SK-MEL-5 (cell line): ENCODE data around the gene PSME3. TPM values are rescaled to one million over a fixed set of nuclear protein-coding genes. Genes with fewer than 3 reads are reported as not detected.
"Not testable (repeated sequence)": the region's sequence is repeated elsewhere in the genome, so short reads cannot be mapped to it uniquely, and the experiment has no call there.

ENCODE experiments used
- DNase-seq: peaks from one replicate; pipeline ENCODE4 v3.0.0-alpha.2; 2016; ENCODE audit warnings: low read depth, low spot score
- in situ Hi-C: cut with HindIII; loops from 2 replicates; pipeline ENCODE4 v1.10.0; 2016; ENCODE audit warnings: low sequenced_read_pairs, high pct_unique_total_duplicates, low pct_unique_long_range_greater_than_20kb
- total RNA-seq: library from RNA; depleted of rRNA; stranded (reverse); fragments of >200 nt; shearing (Covaris generic); gene quantifications from 2 replicates; pipeline ENCODE4 v1.2.3, GENCODE V29; 2014

Gene PSME3
- total RNA-seq, 1 experiment from 2014 or later: 139 TPM

DNA sequence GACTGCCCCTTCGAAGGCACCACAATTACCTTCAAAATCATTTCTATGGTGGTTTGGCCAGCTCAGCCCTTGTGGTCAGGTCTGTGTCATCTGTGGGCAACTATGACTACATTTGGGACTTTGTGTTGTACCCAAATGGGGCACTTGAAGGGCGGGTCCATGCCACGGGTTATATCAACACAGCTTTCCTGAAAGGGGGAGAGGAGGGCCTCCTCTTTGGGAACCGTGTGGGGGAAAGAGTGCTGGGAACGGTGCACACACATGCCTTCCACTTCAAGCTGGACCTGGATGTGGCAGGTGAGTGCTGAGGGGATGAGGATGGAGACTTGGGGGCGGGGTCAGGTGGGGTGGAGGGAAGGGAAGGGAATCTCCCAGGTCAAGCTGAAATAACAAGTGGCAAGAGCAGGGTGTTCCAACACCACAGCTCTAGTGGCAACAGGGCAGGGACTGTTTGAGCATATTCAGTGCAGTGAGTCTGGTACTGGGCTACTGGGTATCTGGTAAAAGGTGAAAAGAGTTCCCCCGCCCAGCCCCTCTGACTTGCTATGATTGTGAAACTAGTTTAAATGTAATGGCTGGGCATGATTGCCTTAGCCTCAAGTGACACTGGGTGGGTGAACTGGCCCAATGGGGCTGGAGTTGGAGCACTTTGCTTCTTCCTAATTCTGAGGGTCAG, 12.9 kb downstream of the PSME3 start:
- DNase-seq: no peak
- in situ Hi-C loops: no loop called here

DNA sequence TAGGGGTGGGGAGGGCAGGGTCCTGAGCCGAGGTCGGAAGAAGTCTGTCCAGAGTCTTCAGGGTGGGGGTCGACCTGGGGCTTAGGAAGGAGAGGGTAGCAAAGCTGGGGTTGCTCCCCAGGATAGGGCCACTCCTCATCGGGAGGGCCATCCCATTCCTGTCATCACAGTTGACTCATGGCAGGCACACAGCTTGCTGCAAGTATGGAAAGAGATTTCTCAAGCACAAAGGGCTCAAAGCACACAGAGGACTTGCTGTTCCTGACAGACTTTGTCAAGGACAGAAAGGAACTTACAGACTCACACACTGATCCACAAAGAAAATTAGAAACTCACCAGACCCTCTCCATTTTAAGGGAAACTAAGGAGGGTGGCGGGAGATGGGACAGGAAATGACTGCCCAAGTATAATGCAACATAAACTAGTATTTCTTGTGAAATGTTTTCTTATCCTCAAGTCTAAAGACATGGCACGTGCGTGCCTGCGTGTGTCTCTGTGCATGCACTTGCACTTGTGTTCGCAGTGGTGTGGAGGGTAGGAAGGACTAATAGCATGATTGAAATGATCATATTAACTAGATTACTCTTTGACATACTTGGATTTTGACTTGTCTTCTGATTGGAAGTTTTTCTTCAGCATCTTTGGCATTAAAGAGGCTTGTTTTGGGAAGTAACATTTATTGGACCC, 13.5 kb downstream of the PSME3 start:
- in situ Hi-C loops: no loop called here
- DNase-seq: peak; percentile 20

DNA sequence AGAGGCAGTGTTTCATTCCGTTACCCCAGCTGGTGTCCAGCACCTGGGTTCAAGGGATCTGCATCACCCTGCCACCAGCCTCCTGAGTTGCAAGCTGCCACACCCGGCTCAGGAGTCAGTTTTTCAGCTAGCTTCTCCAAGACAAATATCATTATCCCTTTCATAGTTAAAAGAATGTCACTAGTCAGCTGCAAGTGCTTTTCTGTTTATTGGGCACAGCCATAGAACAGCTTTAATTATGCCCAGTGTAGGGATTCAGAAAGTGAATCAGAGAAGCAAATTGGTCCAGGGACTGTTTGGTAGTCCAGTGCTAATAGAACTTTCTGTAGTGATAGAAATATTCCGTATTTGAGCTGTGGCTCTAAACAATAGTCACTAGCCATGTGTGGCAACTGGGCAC, 14.9 kb downstream of the PSME3 start:
- in situ Hi-C loops: no loop called here
- no peak for DNase-seq

- no peak for DNase-seq
- in situ Hi-C loops: no loop called here
Measured at GRCh38 chr17:42849031-42849430, 15.8 kb downstream of the PSME3 start.

- DNase-seq: no peak
- in situ Hi-C loops: no loop called here
Measured at GRCh38 chr17:42849451-42850181, 16.4 kb downstream of the PSME3 start.

DNA sequence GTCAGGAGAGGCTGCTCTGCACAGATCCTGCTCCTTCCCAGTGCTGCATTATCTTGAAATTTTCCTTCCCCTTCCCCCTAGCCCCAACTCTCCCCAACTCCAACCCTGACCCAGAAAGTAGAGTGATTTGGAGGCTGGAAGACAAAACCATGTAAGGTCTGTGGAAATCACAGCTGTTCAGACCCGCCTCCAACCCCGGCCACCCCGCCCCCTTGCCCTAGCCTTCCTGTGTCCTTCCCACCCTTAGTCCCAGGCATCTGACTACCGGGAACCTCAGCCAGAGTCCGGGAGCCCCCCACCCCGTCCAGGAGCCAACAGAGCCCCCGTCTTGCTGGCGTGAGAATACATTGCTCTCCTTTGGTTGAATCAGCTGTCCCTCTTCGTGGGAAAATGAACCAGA, 17.8 kb downstream of the PSME3 start, which contains the start of gene AOC3:
AOC3 (plus strand) TSS at position 246 of the 400 bp plus-strand sequence; CDS start at position 391, 145 bp downstream.
- no peak for DNase-seq
- in situ Hi-C loops: no loop called here

DNA sequence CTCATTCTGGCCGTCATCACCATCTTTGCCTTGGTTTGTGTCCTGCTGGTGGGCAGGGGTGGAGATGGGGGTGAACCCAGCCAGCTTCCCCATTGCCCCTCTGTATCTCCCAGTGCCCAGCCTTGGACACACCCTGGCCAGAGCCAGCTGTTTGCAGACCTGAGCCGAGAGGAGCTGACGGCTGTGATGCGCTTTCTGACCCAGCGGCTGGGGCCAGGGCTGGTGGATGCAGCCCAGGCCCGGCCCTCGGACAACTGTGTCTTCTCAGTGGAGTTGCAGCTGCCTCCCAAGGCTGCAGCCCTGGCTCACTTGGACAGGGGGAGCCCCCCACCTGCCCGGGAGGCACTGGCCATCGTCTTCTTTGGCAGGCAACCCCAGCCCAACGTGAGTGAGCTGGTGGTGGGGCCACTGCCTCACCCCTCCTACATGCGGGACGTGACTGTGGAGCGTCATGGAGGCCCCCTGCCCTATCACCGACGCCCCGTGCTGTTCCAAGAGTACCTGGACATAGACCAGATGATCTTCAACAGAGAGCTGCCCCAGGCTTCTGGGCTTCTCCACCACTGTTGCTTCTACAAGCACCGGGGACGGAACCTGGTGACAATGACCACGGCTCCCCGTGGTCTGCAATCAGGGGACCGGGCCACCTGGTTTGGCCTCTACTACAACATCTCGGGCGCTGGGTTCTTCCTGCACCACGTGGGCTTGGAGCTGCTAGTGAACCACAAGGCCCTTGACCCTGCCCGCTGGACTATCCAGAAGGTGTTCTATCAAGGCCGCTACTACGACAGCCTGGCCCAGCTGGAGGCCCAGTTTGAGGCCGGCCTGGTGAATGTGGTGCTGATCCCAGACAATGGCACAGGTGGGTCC, 18.4 kb downstream of the PSME3 start:
- in situ Hi-C loops, DNase-seq: not testable (repeated sequence)

DNA sequence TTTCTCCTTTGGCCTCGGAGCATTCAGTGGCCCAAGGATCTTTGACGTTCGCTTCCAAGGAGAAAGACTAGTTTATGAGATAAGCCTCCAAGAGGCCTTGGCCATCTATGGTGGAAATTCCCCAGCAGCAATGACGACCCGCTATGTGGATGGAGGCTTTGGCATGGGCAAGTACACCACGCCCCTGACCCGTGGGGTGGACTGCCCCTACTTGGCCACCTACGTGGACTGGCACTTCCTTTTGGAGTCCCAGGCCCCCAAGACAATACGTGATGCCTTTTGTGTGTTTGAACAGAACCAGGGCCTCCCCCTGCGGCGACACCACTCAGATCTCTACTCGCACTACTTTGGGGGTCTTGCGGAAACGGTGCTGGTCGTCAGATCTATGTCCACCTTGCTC, 19.2 kb downstream of the PSME3 start:
- in situ Hi-C loops: no loop called here
- DNase-seq: no peak

- in situ Hi-C loops: no loop called here
- no peak for DNase-seq
Measured at GRCh38 chr17:42853004-42853403, 19.8 kb downstream of the PSME3 start.

GRCh38 chr17:42853597-42853967, 20.4 kb downstream of the PSME3 start:
- no peak for DNase-seq
- in situ Hi-C loops: no loop called here

- in situ Hi-C loops: no loop called here
- no peak for DNase-seq
Measured at GRCh38 chr17:42853968-42854790, 21.0 kb downstream of the PSME3 start.

DNA sequence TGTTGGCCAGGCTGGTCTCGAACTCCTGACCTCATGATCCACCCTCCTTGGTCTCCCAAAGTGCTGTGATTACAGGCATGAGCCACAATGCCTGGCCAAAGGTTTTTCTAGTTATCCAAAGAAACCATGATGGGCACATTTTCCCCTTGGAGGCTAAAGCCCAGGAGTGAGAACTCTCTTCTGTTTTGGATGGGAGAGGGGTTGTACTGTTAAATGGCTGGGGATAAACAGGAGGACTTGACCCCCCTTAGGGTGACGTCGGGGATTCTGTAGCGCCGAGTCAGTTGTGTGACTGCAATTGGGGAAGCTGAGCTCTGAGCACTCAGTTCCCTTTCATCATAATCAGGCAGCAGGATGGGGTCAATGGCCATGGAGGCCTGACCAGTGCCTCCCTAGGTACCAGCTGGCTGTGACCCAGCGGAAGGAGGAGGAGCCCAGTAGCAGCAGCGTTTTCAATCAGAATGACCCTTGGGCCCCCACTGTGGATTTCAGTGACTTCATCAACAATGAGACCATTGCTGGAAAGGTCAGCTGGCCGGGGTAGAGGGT, 21.9 kb downstream of the PSME3 start:
- no peak for DNase-seq
- in situ Hi-C loops: no loop called here

GRCh38 chr17:42856093-42856492, 22.9 kb downstream of the PSME3 start:
- in situ Hi-C loops, DNase-seq: not testable (repeated sequence)

DNA sequence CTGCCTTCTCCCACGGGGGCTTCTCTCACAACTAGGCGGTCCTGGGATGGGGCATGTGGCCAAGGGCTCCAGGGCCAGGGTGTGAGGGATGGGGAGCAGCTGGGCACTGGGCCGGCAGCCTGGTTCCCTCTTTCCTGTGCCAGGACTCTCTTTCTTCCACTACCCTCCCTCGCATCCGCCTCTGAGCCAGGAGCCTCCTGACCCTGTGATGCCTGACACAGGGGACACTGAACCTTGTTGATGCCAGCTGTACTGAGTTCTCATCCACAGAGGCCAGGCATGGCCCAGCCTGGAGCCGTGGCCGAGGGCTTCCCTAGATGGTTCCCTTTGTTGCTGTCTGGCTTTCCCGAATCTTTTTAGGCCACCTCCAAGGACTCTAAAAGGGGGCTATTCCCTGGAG, 23.3 kb downstream of the PSME3 start:
- DNase-seq, in situ Hi-C loops: not testable (repeated sequence)

DNA sequence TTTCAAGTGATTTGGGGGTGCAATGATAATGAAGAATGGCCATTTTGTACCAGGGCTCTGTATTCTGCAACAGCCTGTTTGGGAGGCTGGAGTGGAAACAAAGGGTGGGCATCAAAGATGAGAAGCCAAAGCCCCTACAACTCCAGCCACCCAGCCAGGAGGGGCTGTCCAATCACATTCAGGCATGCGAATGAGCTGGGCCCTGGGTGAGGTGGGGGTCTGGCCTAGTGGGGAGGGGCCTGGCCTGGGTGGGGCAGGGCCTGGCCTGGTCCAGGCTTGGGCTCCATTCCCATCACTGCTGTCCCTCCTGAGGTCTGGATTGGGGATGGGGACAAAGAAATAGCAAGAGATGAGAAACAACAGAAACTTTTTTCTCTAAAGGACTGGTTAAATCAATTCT, 24.2 kb downstream of the PSME3 start:
- no peak for DNase-seq
- in situ Hi-C loops: no loop called here

DNA sequence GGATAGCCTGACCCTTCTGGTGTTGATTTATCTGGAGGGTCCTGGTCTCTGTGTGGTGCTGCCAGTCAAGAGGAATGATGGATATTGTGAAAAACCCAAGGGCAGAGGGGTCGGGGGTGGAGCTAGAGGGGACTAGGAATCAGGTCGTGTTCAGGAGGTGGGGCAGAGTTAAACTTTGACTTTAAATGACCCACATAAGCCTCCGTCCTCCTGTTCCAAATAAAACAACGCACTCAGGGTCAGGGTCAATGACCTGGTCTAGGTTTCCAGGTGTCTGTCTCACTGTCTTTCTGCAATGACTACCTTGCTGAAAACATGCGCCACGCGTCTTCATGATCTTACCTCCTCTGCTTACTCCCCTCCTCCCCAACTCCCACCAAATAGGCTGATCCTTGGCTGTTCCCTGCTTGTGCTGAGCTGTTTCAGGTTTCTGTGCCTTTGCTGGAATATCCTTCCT, 32.5 kb downstream of the PSME3 start:
- DNase-seq: no peak
- in situ Hi-C loops: no loop called here

- in situ Hi-C loops: no loop called here
- no peak for DNase-seq
Measured at GRCh38 chr17:42866216-42866615, 33.0 kb downstream of the PSME3 start.
